ENCODE data around the gene BCAM.

DNA sequence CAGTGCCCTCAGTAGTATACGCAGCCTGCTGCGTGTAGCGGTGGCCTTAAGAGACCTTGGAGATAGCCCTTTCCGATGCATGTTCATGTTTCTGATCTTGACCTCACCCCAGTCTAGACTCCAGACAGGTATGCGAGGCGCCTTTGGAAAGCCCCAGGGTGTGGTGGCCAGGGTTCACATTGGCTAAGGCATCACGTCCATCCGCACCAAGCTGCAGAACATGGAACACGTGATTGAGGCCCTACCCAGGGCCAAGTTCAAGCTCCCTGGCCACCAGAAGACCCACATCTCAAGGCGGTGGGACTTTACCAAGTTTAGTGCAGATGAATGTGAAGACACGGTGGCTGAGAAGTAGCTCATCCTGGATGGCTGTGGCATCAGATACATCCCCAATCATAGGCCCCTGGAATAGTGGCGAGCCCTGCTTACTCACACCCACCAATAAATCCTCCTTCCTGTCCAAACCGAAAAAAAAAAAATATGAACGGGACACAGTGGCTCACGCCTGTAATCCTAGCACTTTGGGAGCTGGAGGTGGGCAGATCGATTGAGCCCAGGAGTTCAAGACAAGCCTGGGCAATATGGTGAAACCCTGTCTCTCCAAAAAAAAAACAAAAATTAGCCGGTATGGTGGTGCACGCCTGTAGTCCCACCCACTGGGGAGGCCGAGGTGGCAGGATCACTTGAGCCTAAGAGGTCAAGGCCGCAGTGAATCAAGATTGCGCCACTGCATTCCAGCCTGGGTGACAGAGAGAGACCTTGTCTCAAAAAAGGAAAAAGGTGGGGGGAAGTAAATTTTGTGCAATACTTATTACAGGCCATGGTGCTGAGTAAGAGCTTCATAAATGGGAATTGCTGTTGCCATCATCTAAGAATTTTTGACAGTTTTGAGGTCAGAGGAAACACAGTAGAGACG lies 43.6 kb upstream of the BCAM start:
- TF ChIP-seq MYC (IDR thresholded peaks at IDR 0.05; ENCODE audit: insufficient read depth, insufficient read length, insufficient replicate concordance, low read length, severe bottlenecking) (no peak), CEBPB (IDR thresholded peaks at IDR 0.05; ENCODE audit: borderline replicate concordance in 1 of 2, low read depth in 2 of 2, low read length in 2 of 2) (no peak), TARDBP (IDR thresholded peaks at IDR 0.05; ENCODE audit: borderline replicate concordance) (no peak), RAD51 (IDR thresholded peaks at IDR 0.05) (no peak)
- TF ChIP-seq, protein P1, sequence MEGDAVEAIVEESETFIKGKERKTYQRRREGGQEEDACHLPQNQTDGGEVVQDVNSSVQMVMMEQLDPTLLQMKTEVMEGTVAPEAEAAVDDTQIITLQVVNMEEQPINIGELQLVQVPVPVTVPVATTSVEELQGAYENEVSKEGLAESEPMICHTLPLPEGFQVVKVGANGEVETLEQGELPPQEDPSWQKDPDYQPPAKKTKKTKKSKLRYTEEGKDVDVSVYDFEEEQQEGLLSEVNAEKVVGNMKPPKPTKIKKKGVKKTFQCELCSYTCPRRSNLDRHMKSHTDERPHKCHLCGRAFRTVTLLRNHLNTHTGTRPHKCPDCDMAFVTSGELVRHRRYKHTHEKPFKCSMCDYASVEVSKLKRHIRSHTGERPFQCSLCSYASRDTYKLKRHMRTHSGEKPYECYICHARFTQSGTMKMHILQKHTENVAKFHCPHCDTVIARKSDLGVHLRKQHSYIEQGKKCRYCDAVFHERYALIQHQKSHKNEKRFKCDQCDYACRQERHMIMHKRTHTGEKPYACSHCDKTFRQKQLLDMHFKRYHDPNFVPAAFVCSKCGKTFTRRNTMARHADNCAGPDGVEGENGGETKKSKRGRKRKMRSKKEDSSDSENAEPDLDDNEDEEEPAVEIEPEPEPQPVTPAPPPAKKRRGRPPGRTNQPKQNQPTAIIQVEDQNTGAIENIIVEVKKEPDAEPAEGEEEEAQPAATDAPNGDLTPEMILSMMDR (IDR thresholded peaks at IDR 0.05 in 2 of 3, conservative IDR thresholded peaks at IDR 0.05 in 1 of 3; ENCODE audit: control insufficient read depth in 2 of 3, extremely low read depth in 1 of 3, insufficient read depth in 1 of 3, low read depth in 3 of 3, low read length in 3 of 3), result no peak
- TF ChIP-seq, protein P2, sequence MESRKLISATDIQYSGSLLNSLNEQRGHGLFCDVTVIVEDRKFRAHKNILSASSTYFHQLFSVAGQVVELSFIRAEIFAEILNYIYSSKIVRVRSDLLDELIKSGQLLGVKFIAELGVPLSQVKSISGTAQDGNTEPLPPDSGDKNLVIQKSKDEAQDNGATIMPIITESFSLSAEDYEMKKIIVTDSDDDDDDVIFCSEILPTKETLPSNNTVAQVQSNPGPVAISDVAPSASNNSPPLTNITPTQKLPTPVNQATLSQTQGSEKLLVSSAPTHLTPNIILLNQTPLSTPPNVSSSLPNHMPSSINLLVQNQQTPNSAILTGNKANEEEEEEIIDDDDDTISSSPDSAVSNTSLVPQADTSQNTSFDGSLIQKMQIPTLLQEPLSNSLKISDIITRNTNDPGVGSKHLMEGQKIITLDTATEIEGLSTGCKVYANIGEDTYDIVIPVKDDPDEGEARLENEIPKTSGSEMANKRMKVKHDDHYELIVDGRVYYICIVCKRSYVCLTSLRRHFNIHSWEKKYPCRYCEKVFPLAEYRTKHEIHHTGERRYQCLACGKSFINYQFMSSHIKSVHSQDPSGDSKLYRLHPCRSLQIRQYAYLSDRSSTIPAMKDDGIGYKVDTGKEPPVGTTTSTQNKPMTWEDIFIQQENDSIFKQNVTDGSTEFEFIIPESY (IDR thresholded peaks at IDR 0.05), result no peak
